ENCODE results near the gene DUS1L.

Gene DUS1L

GRCh38 chr17:82100502-82101298 is 35.1 kb upstream of the DUS1L start:
- Histone ChIP-seq H3K4me3 (ENCODE audit: low read depth, low read length) (no peak overlapping the region), H3K27me3 (ENCODE audit: insufficient read depth, low read length) (no peaks in the 10 kb centered on the region), H3K4me1 (ENCODE audit: control insufficient read depth, insufficient read depth, low read length, unreplicated experiment) (peaks cover 15% of the 10 kb centered on the region), H3K27ac (ENCODE audit: low read depth, low read length) (no peak overlapping the region), H3K79me2 (ENCODE audit: control insufficient read depth, insufficient read depth, low read length, unreplicated experiment) (peaks cover 15% of the 10 kb centered on the region), H2AFZ (ENCODE audit: low read length, unreplicated experiment) (no peak overlapping the region), H3K36me3 (ENCODE audit: insufficient read depth, low read length) (no peaks in the 10 kb centered on the region)

GRCh38 chr17:82098939-82099763 is 33.5 kb upstream of the DUS1L start:
- Histone ChIP-seq H3K27me3 (ENCODE audit: insufficient read depth, low read length) (no peaks in the 10 kb centered on the region), H2AFZ (ENCODE audit: low read length, unreplicated experiment) (no peak overlapping the region), H3K4me3 (ENCODE audit: low read depth, low read length) (peak overlapping the region; percentile 83), H3K79me2 (ENCODE audit: control insufficient read depth, insufficient read depth, low read length, unreplicated experiment) (peaks cover 23% of the 10 kb centered on the region), H3K4me1 (ENCODE audit: control insufficient read depth, insufficient read depth, low read length, unreplicated experiment) (peaks cover 16% of the 10 kb centered on the region), H3K27ac (ENCODE audit: low read depth, low read length) (peak overlapping the region; percentile 56), H3K36me3 (ENCODE audit: insufficient read depth, low read length) (peaks cover 5% of the 10 kb centered on the region; the same call in 1 of the 2 replicates)

DNA sequence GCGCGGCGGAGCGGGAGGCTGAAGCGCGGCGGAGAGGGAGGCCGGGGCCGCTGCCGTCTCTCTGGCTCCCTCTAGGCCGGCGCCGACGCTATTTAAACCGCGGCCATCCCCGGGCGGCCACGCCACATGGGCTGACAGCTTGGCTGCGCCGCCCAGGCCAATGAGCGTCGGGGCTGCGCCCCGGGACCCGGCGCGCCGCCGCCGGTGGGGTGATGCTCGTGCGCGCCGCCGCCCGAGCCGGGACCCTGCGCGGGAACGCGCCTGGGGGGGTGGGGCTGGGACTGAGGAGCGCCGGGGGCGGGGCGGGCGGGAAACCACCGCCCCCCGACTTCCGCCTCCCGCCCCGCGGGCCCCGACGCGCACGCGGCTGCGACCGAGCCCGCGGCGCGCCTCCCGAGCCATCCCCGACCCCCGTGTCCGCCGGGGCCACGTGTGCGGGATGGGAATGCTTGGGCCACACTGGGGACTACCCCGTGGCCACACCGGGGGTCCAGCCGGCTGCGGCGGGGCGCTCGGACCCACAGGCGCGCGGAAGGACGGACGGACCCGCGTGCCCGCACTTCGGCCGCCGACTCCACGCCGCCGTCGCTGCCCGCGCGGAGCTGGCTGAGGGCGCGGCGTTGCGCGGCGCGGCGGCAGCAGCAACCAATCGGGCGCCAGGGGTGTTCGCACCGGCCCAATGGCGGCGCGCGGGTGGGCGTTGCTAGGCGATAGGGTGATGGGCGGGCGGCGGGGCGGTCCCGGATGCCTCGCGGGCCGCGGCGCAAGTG is 32.8 kb upstream of the DUS1L start, which contains the start of gene FASN:
TSS of gene FASN (minus strand) at position 68 of the 770 bp plus-strand sequence. CDS start 1,791 bp downstream, outside the sequence.
- H3K27me3 ChIP-seq (ENCODE audit: insufficient read depth, low read length) = no peaks in the 10 kb centered on the region
- H3K79me2 ChIP-seq (ENCODE audit: control insufficient read depth, insufficient read depth, low read length, unreplicated experiment) = peaks cover 23% of the 10 kb centered on the region
- H3K4me1 ChIP-seq (ENCODE audit: control insufficient read depth, insufficient read depth, low read length, unreplicated experiment) = peaks cover 16% of the 10 kb centered on the region
- peak within 1 kb of the TSS; percentile 83 for H3K4me3 ChIP-seq (ENCODE audit: low read depth, low read length)
- peaks cover 7% of the 10 kb centered on the region; the same call in 1 of the 2 replicates for H3K36me3 ChIP-seq (ENCODE audit: insufficient read depth, low read length)
- H2AFZ ChIP-seq (ENCODE audit: low read length, unreplicated experiment) = peak within 1 kb of the TSS; percentile 61
- peak within 1 kb of the TSS; percentile 88 for H3K27ac ChIP-seq (ENCODE audit: low read depth, low read length)

DNA sequence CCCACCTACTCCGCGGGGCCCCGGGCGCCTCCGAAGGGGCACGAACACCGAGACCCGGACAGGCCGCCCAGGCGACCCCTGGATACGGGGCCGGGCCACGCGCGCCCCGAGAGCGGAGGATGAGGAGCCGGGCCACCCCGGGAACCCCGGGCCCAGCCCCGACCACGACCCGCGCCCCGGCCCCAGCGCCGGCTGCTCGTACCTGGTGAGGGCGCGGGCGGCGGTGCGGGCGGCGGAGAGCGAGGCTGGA is 32.2 kb upstream of the DUS1L start:
- H3K36me3 ChIP-seq (ENCODE audit: insufficient read depth, low read length) = peaks cover 8% of the 10 kb centered on the region; the same call in 1 of the 2 replicates
- peak overlapping the region; percentile 49 for H2AFZ ChIP-seq (ENCODE audit: low read length, unreplicated experiment)
- peaks cover 25% of the 10 kb centered on the region for H3K79me2 ChIP-seq (ENCODE audit: control insufficient read depth, insufficient read depth, low read length, unreplicated experiment)
- H3K4me3 ChIP-seq (ENCODE audit: low read depth, low read length) = peak overlapping the region; percentile 83
- no peaks in the 10 kb centered on the region for H3K27me3 ChIP-seq (ENCODE audit: insufficient read depth, low read length)
- H3K27ac ChIP-seq (ENCODE audit: low read depth, low read length) = peak overlapping the region; percentile 73
- H3K4me1 ChIP-seq (ENCODE audit: control insufficient read depth, insufficient read depth, low read length, unreplicated experiment) = peaks cover 16% of the 10 kb centered on the region

- Histone ChIP-seq H3K79me2 (ENCODE audit: control insufficient read depth, insufficient read depth, low read length, unreplicated experiment) (peaks cover 25% of the 10 kb centered on the region), H2AFZ (ENCODE audit: low read length, unreplicated experiment) (peak overlapping the region; percentile 49), H3K27me3 (ENCODE audit: insufficient read depth, low read length) (no peaks in the 10 kb centered on the region), H3K36me3 (ENCODE audit: insufficient read depth, low read length) (peaks cover 11% of the 10 kb centered on the region; the same call in 1 of the 2 replicates), H3K4me3 (ENCODE audit: low read depth, low read length) (peak overlapping the region; percentile 83), H3K4me1 (ENCODE audit: control insufficient read depth, insufficient read depth, low read length, unreplicated experiment) (peaks cover 16% of the 10 kb centered on the region), H3K27ac (ENCODE audit: low read depth, low read length) (peak overlapping the region; percentile 73)
These were observed 31.7 kb upstream of the DUS1L start for GRCh38 chr17:82097184-82097918.

DNA sequence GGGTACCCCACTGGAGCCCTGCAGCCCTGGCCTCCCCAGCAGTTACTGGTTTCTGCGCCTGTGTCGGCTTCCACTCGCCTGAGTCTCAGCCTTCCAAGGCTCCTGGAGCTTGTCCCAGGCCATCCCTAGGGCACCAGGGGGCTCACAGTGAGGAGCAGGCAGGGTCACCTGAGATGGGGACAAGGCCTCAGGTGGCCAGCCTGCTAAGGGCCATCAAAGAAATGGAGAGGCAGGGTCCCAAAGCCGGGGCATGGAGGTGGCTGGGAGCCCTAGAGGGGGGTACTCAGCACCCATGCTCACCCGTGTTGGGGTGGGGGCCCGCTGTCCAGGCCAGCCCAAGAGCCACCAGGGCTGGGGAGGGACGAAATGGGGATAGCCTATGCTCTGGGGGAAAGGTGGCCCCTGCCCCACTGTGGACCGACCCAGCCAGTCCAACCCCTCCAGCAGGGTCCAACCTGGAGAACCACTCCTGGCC is 31.1 kb upstream of the DUS1L start:
- Histone ChIP-seq H3K4me1 (ENCODE audit: control insufficient read depth, insufficient read depth, low read length, unreplicated experiment) (peaks cover 16% of the 10 kb centered on the region), H3K27ac (ENCODE audit: low read depth, low read length) (no peak overlapping the region), H3K4me3 (ENCODE audit: low read depth, low read length) (peak overlapping the region; percentile 83), H3K79me2 (ENCODE audit: control insufficient read depth, insufficient read depth, low read length, unreplicated experiment) (peaks cover 25% of the 10 kb centered on the region), H3K27me3 (ENCODE audit: insufficient read depth, low read length) (no peaks in the 10 kb centered on the region), H3K36me3 (ENCODE audit: insufficient read depth, low read length) (peaks cover 11% of the 10 kb centered on the region; the same call in 1 of the 2 replicates), H2AFZ (ENCODE audit: low read length, unreplicated experiment) (no peak overlapping the region)

DNA sequence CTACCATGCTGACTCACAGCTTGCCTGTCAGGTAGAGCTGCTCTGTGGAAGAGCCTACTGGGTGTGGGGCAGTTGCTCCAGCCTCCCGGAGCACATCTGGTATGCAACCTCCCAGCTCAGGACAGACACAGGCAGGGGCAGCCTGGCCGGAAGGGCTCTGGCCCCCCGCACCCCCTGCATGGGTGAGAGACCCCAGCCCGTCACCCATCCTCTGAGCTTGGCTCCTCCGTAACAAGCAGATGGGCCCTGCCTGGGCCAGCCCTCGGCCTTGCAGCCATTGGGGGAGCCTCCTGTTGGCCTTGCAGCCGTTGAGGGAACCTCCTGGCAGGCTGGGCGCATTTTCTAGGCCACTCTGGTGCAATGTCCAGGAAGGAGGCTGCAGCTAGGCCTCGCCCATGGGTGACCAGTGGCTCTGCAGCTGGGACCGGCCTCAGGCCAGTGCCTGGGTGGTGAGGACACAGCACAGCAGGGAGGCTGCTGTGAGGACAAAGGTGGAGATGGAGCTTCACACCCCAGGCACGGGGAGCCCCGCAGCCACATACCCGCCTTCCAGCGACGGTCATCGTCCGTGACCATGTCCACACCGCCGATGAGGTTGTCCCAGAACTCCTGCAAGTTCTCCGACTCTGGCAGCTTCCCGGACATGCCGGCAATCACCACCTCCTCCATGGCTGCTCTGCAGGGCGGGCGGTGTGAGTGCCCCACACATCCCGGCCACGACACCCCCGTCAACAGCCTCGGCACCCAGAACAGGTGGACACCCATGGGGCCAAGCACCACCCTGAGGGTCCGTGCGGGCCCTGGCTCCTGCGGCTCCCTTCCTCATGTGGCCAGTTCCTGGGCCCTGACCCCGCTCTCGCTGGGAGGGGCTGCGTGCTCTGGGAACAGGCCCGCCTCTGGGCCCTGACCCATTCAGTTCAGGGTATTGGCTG is 30.4 kb upstream of the DUS1L start:
- H3K27ac ChIP-seq (ENCODE audit: low read depth, low read length) = no peak overlapping the region
- H3K79me2 ChIP-seq (ENCODE audit: control insufficient read depth, insufficient read depth, low read length, unreplicated experiment) = peaks cover 25% of the 10 kb centered on the region
- no peaks in the 10 kb centered on the region for H3K27me3 ChIP-seq (ENCODE audit: insufficient read depth, low read length)
- H3K4me3 ChIP-seq (ENCODE audit: low read depth, low read length) = peak overlapping the region; percentile 83
- H2AFZ ChIP-seq (ENCODE audit: low read length, unreplicated experiment) = no peak overlapping the region
- peaks cover 16% of the 10 kb centered on the region for H3K4me1 ChIP-seq (ENCODE audit: control insufficient read depth, insufficient read depth, low read length, unreplicated experiment)
- peaks cover 11% of the 10 kb centered on the region; the same call in 1 of the 2 replicates for H3K36me3 ChIP-seq (ENCODE audit: insufficient read depth, low read length)

DNA sequence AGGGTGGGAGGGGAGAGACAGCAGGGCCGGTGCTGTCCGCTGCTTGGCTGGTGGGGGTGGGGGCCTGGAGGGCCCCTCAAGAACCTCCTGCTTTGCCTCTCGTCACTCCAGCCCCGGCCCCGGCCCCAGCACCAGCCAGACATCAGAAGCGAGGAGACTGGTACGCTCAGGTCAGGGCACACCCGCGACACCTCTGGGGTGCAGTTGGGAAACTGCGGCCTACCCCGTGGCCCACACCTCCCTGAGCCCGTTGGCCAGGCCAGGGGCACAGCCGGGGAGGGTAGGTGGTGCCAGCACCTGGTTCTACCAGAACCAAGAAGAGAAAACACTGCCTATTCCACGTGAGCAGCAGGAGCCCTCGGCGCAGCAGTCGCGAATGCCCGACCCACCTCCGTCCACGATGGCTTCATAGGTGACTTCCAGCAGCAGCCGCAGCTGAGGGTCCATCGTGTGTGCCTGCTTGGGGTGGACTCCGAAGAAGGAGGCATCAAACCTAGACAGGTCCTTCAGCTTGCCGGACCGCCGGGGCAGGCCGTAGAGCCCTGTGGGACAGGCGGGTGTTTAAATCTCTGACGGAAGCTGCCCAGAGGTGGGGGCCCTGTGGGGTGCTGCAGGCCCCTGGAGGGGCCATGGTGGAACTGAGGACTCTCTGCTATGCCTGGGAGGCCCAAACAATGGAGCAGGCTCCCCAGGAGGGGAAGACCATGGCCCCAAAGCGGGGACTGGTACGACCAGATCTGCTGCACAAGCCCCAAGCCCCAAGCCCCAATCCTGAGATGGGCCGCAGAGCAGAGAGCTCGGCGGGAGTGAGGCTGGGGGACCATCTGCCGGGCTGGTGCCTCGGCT is 29.6 kb upstream of the DUS1L start:
- no peaks in the 10 kb centered on the region for H3K27me3 ChIP-seq (ENCODE audit: insufficient read depth, low read length)
- peaks cover 25% of the 10 kb centered on the region for H3K79me2 ChIP-seq (ENCODE audit: control insufficient read depth, insufficient read depth, low read length, unreplicated experiment)
- peaks cover 16% of the 10 kb centered on the region for H3K4me1 ChIP-seq (ENCODE audit: control insufficient read depth, insufficient read depth, low read length, unreplicated experiment)
- H2AFZ ChIP-seq (ENCODE audit: low read length, unreplicated experiment) = no peak overlapping the region
- peaks cover 13% of the 10 kb centered on the region; the same call in 1 of the 2 replicates for H3K36me3 ChIP-seq (ENCODE audit: insufficient read depth, low read length)
- H3K4me3 ChIP-seq (ENCODE audit: low read depth, low read length) = no peak overlapping the region
- H3K27ac ChIP-seq (ENCODE audit: low read depth, low read length) = no peak overlapping the region

All from ACC112 (cell line).